Liver (tissue), 9 donors: ENCODE measurements around the gene CKAP5. TPM values are rescaled to one million over a fixed set of nuclear protein-coding genes. Genes with fewer than 3 reads are reported as not detected.

Experiments
- DNase-seq: peaks from one replicate; pipeline ENCODE4 v3.0.0-alpha.2; 2017; ENCODE audit warnings: low spot score
- H3K27ac ChIP-seq, 2 donors: one replicate each; pipeline ENCODE4 v1.7.0; 2013; ENCODE audit warnings: inconsistent platforms in 2 of 2, low read length in 2 of 2, control low read depth in 1 of 2, low read depth in 1 of 2, mild to moderate bottlenecking in 1 of 2
- H3K27me3 ChIP-seq, 4 donors: one replicate each; pipeline versions ENCODE4 v1.6.1 to v1.7.0; 2013; ENCODE audit warnings: low read length in 3 of 4, inconsistent platforms in 1 of 4, mild to moderate bottlenecking in 1 of 4, moderate library complexity in 1 of 4; ENCODE audit not compliant: control insufficient read depth in 4 of 4, insufficient read depth in 4 of 4
- H3K36me3 ChIP-seq, 4 donors: one replicate each; pipeline versions ENCODE4 v1.6.1 to v1.7.0; 2013; ENCODE audit warnings: low read length in 3 of 4, mild to moderate bottlenecking in 3 of 4, low read depth in 1 of 4, moderate library complexity in 1 of 4; ENCODE audit not compliant: control insufficient read depth in 4 of 4, insufficient read depth in 3 of 4
- H3K4me1 ChIP-seq, 4 donors: one replicate each; pipeline versions ENCODE4 v1.6.1 to v1.7.0; 2013; ENCODE audit warnings: low read length in 3 of 4, mild to moderate bottlenecking in 3 of 4, moderate library complexity in 1 of 4; ENCODE audit not compliant: control insufficient read depth in 4 of 4, insufficient read depth in 4 of 4
- H3K4me3 ChIP-seq, 3 donors: one replicate each; pipeline versions ENCODE4 v1.6.1 to v1.7.0; 2013; ENCODE audit warnings: low read length in 3 of 3, control low read depth in 1 of 3, low read depth in 1 of 3, mild to moderate bottlenecking in 1 of 3
- H3K9ac ChIP-seq, 2 donors: one replicate each; pipeline ENCODE4 v1.7.0; 2013; ENCODE audit warnings: low read length in 2 of 2, mild to moderate bottlenecking in 2 of 2, moderate library complexity in 2 of 2, control low read depth in 1 of 2, low read depth in 1 of 2
- H3K9me3 ChIP-seq, 4 donors: one replicate each; pipeline versions ENCODE4 v1.6.1 to v1.7.0; 2013; ENCODE audit warnings: low read length in 3 of 4; ENCODE audit not compliant: control insufficient read depth in 4 of 4
- ATF3 ChIP-seq: IDR thresholded peaks from 2 replicates; pipeline ENCODE4 v1.6.1; 2016; ENCODE audit warnings: antibody characterized with exemption
- CTCF ChIP-seq: fragments of 150-350 bp; IDR thresholded peaks from 2 replicates; pipeline ENCODE4 v1.5.1; 2017; ENCODE audit warnings: improper control_type of control experiment, low read depth, low read length; ENCODE audit not compliant: missing input control
- EGR1 ChIP-seq, 2 donors: IDR thresholded peaks; 2 replicates each; pipeline ENCODE4 v1.6.1; 2016 to 2018; ENCODE audit warnings: antibody characterized with exemption in 2 of 2, low read depth in 2 of 2
- FOXA1 ChIP-seq: IDR thresholded peaks from 2 replicates; pipeline ENCODE4 v1.6.1; 2016; ENCODE audit warnings: antibody characterized with exemption
- FOXA2 ChIP-seq: IDR thresholded peaks from 2 replicates; pipeline ENCODE4 v1.6.1; 2016; ENCODE audit warnings: antibody characterized with exemption
- GABPA ChIP-seq, 2 donors: IDR thresholded peaks in 1 of 2; conservative IDR thresholded peaks in 1 of 2; 2 replicates each; pipeline ENCODE4 v1.6.1; 2016; ENCODE audit warnings: antibody characterized with exemption in 2 of 2, mild to moderate bottlenecking in 1 of 2, moderate library complexity in 1 of 2
- HNF4A ChIP-seq, 2 donors: conservative IDR thresholded peaks; 2 replicates each; pipeline ENCODE4 v1.6.1; 2016; ENCODE audit warnings: antibody characterized with exemption in 2 of 2, mild to moderate bottlenecking in 2 of 2
- HNF4G ChIP-seq: IDR thresholded peaks from 2 replicates; pipeline ENCODE4 v1.6.1; 2016; ENCODE audit warnings: antibody characterized with exemption
- JUND ChIP-seq, 2 donors: IDR thresholded peaks; 2 replicates each; pipeline ENCODE4 v1.6.1; 2016; ENCODE audit warnings: antibody characterized with exemption in 2 of 2
- MAX ChIP-seq: IDR thresholded peaks from 2 replicates; pipeline ENCODE4 v1.6.1; 2016; ENCODE audit warnings: antibody characterized with exemption
- NR2F2 ChIP-seq: IDR thresholded peaks from 2 replicates; pipeline ENCODE4 v1.6.1; 2016; ENCODE audit warnings: antibody characterized with exemption
- RAD21 ChIP-seq, 2 donors: IDR thresholded peaks; 2 replicates each; pipeline ENCODE4 v1.6.1; 2016; ENCODE audit warnings: antibody characterized with exemption in 2 of 2, mild to moderate bottlenecking in 2 of 2
- REST ChIP-seq: IDR thresholded peaks from 2 replicates; pipeline ENCODE4 v1.6.1; 2016; ENCODE audit warnings: antibody characterized with exemption, mild to moderate bottlenecking
- RXRA ChIP-seq, 2 donors: IDR thresholded peaks; 2 replicates each; pipeline ENCODE4 v1.6.1; 2017 to 2018; ENCODE audit warnings: antibody characterized with exemption in 2 of 2, mild to moderate bottlenecking in 1 of 2
- SP1 ChIP-seq: IDR thresholded peaks from 2 replicates; pipeline ENCODE4 v1.6.1; 2018; ENCODE audit warnings: antibody characterized with exemption, mild to moderate bottlenecking
- TAF1 ChIP-seq: conservative IDR thresholded peaks from 2 replicates; pipeline ENCODE4 v1.6.1; 2016; ENCODE audit warnings: antibody characterized with exemption, mild to moderate bottlenecking
- YY1 ChIP-seq: IDR thresholded peaks from 2 replicates; pipeline ENCODE4 v1.6.1; 2016; ENCODE audit warnings: antibody characterized with exemption, mild to moderate bottlenecking
- ZBTB33 ChIP-seq: IDR thresholded peaks from 2 replicates; pipeline ENCODE4 v1.6.1; 2016; ENCODE audit warnings: antibody characterized with exemption
- WGBS: extraction: QIAGEN DNeasy Blood & Tissue Kit; methylation state at CpG from one replicate; pipeline ENCODE4 v1.1.7; 2013; 5-methylcytosine and 5-hydroxymethylcytosine counted together
- polyA plus RNA-seq, 2 donors: library from polyadenylated mRNA; stranded (reverse) in 1 of 2; unstranded in 1 of 2; fragments of 200-250 nt in 1 of 2; fragments of >200 nt in 1 of 2; fragmentation: Nextera tagmentation in 1 of 2; extraction: Ambion mirVana in 1 of 2; gene quantifications; one replicate each; pipeline versions ENCODE4 v1.2.1 to v1.2.3, GENCODE V29; 2013 to 2015
- total RNA-seq, 2 donors: library from RNA; depleted of rRNA; stranded (reverse); fragments of >200 nt; gene quantifications; one replicate each; pipeline ENCODE4 v1.2.3, GENCODE V29; 2014
- donor health status: healthy.
- donor health status: healthy.
- donor health status: healthy.
- donor health status: healthy.
- donor health status: healthy.

The CKAP5 gene
- total and polyA plus RNA-seq, 4 donors, result 6.1 to 70.4 (median 15.4) TPM

- TF ChIP-seq CTCF (no peak), EGR1 (IDR thresholded peaks at IDR 0.05; ENCODE audit: low read depth in 2 of 2) (no peak)
These were observed 122.0 kb downstream of the CKAP5 start (continued) for GRCh38 chr11:46724088-46724487.

- H3K4me1 ChIP-seq, result peaks cover 9 to 57% (median 37%) of the 10 kb centered on the region in 4 donors
- no peak for TF ChIP-seq HNF4G
- no peak for TF ChIP-seq MAX
- TF ChIP-seq EGR1 (IDR thresholded peaks at IDR 0.05; ENCODE audit: low read depth in 2 of 2), result no peak
- TF ChIP-seq HNF4A (conservative IDR thresholded peaks at IDR 0.05), result no peak
- TF ChIP-seq FOXA1, result no peak
- TF ChIP-seq RAD21 (IDR thresholded peaks at IDR 0.05), result no peak
- TF ChIP-seq SP1, result no peak
- no peak for TF ChIP-seq GABPA (IDR thresholded peaks at IDR 0.05 in 1 of 2, conservative IDR thresholded peaks at IDR 0.05 in 1 of 2)
- no peak for TF ChIP-seq RXRA (IDR thresholded peaks at IDR 0.05)
- no peak for TF ChIP-seq YY1
- TF ChIP-seq NR2F2, result no peak
- no peak for TF ChIP-seq TAF1
- TF ChIP-seq JUND (IDR thresholded peaks at IDR 0.05), result no peak
- TF ChIP-seq FOXA2, result no peak
- TF ChIP-seq ATF3, result no peak
- TF ChIP-seq ZBTB33, result no peak
- no peak for TF ChIP-seq REST
- TF ChIP-seq CTCF, result no peak
- peaks cover 9 to 34% (median 29%) of the 10 kb centered on the region in 4 donors for H3K36me3 ChIP-seq
- WGBS, result 85% methylated on average over 8 of the region's 8 CpGs
- H3K4me3 ChIP-seq, result no peak overlapping the region
- no peaks in the 10 kb centered on the region for H3K27me3 ChIP-seq
- no peak overlapping the region for H3K9ac ChIP-seq
- DNase-seq, result no peak
- no peaks in the 10 kb centered on the region for H3K9me3 ChIP-seq
- peak overlapping the region; percentile 58 to 61 for H3K27ac ChIP-seq
These were observed 122.8 kb downstream of the CKAP5 start for GRCh38 chr11:46723359-46723680.
